Activated gamma-delta T cell treated with Interleukin-2 at 50 U/mL for 16 hours (primary cell): ENCODE measurements around the gene SARDH.

Source experiments
- DNase-seq: peaks from one replicate; pipeline ENCODE4 v3.0.0-alpha.2; 2020

Gene SARDH, protein sequence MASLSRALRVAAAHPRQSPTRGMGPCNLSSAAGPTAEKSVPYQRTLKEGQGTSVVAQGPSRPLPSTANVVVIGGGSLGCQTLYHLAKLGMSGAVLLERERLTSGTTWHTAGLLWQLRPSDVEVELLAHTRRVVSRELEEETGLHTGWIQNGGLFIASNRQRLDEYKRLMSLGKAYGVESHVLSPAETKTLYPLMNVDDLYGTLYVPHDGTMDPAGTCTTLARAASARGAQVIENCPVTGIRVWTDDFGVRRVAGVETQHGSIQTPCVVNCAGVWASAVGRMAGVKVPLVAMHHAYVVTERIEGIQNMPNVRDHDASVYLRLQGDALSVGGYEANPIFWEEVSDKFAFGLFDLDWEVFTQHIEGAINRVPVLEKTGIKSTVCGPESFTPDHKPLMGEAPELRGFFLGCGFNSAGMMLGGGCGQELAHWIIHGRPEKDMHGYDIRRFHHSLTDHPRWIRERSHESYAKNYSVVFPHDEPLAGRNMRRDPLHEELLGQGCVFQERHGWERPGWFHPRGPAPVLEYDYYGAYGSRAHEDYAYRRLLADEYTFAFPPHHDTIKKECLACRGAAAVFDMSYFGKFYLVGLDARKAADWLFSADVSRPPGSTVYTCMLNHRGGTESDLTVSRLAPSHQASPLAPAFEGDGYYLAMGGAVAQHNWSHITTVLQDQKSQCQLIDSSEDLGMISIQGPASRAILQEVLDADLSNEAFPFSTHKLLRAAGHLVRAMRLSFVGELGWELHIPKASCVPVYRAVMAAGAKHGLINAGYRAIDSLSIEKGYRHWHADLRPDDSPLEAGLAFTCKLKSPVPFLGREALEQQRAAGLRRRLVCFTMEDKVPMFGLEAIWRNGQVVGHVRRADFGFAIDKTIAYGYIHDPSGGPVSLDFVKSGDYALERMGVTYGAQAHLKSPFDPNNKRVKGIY

DNA sequence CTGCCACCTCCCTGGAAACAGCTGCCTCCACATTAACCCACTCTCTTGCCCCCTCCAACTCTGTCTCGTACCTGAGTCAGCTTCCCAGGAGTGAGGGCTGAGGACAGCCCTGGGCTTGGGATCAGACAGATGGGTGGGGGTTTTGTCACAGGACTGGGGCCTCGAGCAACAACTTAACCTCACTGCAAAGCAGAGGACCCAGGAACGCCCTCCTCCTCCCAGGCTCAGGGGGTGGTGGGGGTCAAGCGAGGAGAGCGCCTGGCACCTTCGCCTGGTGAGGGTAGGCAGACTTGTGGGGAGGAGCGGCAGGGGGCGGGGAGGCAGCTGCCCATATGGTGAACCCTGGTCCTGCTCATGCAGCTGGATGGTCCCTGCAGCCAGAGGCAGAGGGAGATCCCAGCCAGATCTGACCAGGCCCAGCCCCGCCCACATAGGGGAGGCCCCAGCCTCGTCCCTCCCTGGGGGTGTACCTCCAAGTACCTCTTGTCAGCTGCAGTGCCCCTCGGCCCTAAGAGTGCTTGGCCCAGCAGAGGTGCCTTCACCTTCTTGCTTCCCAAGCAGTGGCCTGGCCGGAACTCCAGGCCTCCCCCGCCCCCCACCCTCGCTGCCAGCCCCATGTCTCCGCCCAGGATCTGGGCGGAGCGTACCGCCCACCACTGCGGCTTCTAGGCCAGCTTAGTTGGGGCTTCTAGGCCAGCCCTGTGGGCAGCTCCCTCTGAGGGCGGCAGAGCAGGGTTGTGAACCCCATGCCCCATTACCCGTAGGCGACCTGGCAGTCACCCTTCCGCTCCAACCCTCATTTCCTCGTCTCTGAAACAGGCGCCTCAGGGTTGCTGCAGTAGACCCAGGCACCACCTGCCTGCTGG lies at the start of gene SARDH:
SARDH (minus strand) TSS at position 579 of the 866 bp plus-strand sequence. CDS start 4,179 bp downstream, outside the sequence.
- peak; percentile 37 for DNase-seq

DNA sequence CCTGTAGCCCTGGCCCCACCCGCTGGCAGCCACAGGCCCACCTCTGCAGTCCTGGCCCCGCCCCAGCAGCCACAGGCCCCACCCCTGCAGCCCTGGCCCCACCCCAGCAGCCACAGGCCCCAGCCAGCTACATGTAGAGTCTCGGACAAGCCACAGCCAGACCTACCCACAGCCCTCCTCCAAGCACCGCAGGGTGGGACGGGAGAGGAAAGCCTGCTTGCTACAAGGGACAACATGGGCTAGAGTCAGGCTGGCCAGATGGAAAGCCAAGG lies 49.5 kb upstream of the SARDH start:
- no peak for DNase-seq

DNA sequence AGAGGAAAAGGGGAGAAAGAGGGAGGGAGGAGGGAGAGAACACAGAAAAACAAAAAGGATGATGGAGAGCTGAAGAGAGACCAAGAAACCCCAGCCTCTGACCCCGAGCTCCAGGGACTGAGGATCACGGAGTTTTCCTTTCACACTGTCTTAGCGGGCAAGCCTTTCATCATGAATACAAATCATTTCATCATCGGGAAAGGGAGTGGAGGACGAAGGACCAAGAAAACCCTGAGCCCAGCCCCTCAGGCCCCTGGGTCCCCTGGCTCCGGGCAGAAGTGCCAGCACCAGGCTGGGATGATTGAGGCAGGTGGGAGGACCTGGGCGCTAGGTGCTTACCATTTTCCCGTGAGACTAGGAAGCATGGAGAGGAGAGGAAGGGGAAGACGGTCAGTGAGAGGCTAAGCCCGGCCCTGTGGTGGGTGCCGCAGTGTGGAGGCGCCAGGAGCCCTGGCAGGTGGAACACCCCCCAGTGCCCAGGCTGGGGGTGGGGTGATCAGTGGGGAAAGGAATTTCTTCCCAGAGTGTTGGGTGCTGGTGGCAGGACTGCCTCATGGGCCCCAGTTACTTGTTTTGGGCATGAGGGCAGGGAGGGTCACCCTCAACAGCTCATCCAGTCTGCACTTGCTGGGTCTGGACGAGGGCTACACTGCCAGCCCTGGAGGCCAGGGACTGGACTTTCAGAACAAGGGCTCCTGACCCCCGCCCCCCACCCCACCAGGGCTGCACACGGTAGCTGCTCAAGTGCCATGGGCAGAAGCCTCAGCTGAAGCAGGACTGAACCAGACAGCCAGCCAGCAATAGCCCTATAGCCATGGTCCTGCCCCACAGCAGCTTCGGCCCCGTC lies 49.0 kb upstream of the SARDH start:
- no peak for DNase-seq

DNA sequence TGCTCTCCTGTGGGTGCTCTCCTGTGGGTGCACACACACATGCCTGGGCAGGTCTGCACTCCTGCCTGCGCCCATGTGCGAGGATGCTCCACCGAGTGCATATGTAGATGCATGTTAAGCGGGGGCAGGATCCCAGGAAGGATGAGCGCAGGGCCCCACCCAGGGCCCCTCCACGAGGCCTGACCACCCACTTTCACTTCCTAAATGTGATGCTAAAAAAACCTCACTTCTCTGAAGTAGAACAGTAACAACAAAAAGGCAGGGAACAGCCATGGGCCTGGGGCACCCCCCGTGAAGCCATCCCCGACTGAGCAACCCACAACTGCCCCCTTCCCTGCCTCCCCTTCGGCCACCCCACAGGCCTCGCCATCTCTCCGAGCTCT lies 48.2 kb upstream of the SARDH start:
- DNase-seq, result no peak

DNA sequence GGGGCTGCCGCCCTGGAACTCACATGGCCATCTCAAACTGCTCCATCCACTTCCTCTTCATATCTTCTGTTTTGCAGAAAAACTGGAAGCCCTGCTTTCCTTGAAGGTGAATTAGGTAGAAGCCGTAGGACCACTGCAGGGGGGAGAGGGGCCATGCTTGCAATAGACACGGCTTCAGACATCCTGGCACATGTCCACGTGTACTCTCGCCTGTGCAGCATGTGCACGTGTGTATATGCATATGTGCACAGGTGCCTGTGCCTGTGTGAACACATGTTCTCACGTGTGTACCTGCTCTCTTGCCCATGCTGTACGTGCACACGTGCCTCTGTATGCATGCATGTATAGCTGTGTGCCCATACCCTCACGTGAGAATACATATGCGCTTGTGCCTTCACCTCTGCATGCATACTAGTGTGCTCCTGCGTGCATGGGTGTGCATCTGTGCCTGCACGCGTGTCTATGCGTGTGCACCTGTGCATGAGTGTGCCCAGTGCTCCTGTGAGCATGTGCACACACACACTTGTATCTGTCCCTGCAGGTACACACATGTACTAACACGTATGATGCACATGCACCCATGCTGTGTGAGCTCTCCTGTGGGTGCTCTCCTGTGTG lies 47.7 kb upstream of the SARDH start:
- DNase-seq, result no peak

DNA sequence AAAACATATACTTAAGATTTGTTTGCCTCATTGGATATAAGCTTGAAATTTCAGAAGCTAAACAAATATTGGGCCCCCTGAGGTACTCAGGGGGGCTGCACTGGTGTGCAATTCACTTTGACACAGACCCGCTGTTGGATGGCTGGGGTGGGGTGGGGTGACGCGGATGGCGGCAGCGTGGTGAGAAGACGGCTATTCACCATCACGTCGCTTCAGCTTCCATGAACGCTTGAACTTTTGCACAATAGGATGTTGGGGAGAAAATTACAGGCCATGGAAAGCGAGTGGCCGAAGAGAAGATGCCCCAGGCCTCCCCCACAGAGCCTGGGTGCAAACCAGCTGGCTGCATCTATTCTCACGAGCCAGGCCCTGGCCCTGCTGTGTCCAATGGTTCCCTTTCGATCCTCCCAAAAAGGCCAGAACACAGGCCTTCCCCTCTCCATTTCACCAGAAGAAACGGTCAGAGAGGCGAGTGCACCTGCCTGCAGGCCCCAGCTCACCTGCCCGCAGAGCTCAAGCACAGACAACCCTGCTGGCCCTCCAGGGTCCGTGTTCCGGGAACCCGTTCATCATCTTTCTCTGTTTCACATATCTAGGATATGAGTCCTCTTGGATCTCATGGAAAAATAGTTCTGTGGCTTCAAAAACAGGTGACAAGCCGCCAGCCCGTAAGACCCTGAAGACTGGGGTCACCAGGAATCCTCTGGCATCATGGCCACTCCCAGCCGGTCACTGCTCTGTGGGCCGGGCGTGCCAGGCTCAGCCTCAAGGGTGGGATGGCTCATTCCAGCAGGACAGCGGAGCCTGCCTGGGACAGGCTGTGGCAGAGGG lies 46.8 kb upstream of the SARDH start:
- no peak for DNase-seq

DNA sequence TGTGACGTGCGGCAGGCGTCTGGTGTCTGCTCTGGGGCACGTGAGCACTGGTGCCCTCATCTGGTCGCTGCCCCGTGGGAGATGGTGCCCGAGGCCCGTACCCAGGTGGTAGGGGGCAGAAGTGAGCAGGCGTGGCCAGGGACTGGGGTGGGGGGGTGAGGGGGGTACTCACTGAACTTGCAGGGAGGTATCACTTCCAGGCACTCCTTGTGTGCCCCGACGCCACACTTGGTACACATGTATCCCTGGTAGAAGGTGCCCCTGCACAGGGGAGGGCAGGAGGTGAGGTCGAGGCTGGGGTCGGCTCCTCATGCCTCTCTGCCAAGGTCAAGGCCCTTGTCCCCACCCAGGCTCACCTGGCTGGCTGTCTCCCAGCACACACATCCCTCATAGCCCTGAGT lies 45.2 kb upstream of the SARDH start:
- no peak for DNase-seq

DNA sequence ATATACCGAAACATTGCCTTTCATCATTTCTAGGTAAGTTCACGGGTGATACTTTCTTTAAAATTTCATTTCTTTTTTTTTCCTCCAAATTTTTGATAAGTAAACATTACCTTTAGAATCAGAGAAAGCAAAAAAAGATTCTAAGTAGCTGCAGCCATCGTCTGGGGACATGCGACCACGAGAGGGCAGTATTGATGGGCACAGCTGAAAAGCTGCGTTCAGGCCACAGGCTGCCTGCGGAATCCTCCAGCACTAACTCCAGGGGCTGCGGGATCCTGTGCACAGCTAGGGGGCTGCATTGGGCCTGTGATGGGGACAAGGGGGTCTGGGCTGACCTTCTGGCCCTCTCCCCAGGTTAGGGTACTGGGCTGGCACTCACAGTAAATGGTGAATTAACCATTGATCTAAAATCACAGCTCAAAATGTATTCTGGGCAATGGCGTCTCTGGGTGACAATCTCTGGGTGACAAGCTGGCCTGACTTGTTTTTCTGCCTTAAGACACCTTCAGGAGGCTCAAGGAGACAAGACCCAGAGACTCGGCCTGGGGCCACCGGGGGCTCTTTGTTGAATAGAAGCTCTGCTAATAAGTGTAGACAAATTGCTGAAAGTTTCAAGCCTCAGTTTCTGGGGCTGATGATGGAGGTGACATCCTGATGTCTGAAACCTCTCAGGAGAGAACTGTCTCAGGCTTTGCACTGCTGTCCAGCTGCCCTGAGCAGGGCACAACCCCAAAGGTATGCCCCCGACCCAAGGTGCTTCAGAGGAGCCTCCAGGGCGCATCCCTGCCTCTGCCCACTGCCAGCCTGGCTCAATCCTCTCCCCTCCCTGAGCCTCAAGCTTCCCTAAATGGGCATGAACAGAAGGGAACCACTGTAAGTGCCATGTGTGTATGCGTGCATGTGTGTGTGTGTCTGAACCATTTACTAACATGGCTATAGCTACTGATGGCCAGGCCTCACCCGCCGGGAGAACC lies 44.3 kb upstream of the SARDH start:
- DNase-seq, result peak; percentile 59

DNA sequence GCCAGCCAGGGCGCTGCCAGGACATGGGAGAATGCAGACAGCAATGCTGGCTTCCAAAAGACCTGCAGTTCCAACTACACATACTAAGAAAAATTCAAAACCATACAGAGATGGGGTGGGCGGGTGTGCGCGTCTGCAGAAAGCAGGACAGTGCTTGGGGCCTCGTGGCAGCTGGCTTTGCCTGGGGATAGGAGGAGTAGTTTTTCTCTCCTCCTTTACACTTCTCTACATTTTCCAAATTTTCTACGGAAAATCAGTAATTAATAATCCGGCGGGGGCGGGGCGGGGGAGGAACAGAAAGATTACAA lies 43.6 kb upstream of the SARDH start:
- no peak for DNase-seq

DNA sequence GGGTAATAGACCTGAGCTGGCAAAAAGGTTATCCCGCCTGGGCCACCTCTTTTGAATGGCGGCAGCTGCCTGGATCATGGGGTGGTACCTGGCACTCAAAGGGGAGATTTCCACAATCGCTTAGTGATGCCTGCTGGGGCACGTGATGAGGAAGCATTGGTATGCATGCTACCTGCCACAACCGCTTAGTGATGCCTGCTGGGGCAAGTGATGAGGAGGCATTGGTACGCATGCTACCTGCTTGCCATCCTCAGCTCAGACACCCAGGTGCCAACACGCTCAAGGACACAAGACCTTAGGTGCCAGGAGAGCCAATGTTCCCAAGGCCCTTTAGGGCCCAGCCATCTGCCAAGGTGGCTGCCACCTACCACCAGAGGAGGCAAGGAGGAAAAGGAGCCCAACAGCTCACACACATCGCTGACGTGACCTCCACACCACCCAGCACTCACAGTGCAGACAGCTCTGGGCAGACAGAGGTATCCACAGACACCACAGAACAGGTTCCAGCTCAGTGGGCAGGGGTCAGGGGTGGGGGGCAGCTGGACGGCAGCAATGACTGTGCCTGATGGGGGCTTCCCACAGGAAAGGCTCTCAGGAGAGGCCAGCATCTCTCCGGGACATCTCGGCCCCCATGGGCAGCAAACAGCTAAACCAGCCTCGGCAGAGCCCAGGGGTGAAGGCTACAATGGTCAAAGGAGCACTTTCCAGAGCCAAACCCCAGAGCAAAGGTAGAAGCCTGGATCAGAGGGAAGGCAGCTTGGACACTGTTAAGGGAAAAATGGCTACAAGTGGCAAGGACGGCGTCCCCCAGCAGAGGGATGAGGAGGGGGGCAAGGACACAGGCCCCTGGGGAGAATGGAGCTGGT lies 43.0 kb upstream of the SARDH start:
- no peak for DNase-seq

DNA sequence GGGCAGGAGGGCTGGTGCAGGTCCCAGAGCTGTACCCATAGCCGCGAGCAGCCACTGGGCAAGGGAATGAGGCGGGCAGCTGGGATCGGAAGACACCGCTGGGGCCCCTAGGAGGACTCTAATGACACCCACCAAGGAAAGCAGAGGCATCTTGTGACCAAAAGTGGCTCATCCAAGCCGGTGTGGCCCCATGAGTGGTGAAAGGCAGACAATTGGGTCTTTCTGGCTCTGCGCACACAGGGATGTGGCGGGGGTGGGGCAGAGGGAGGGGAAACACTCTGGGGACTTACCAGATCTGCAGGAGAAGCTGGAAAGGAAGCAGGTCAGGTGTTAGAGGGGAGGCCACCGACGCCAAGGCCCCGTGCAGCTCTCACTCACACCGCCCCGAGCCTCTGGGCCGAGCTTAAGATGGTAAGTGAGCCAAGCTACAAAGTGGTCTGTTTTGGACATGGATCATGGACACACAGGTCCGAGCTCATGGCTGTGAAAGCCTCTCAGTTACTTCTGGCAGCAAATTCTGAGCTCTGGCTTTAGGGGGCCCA lies 42.3 kb upstream of the SARDH start:
- DNase-seq, result no peak

DNA sequence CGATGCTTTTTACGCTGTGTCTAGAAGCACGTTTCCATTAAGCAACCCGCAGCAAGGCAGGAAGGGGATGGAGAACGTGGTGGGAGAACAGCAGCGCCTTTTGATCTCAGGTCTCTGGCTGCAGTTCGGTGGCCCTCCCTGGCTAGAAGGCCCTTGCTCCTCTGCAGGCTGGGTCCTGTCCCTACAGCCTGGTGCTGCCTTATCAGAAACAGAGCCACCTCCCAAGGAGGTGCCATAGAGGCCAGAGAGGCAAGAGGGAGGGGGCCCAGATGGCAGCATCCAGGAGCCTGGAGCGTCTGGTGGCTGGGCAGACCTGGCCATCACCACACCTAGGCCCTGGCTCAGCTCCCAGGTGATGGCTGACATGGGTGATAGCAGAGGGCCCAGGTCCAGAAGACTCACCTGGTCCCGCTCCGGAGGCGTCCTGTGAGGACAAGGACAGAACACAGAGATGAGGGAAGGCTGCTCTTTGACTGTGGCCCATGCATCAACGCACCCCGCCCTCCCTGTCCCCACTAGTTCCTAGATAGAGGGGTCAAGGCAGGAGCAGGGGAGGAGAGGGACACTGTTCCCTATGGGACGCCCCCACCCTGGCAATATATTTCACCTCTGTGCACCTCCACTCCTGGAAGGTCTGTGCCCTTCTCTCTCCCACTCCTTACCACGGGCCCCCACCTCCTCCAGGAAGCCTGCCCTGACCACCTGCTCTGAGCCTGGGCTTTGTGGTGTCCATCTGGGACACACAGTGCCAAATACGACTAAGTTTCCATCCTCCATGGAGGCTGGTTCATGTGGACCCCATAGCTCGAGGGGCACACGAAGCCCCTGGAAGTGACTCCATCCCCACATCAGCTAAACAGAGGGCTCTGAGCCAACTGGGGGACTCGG lies 41.6 kb upstream of the SARDH start:
- no peak for DNase-seq

DNA sequence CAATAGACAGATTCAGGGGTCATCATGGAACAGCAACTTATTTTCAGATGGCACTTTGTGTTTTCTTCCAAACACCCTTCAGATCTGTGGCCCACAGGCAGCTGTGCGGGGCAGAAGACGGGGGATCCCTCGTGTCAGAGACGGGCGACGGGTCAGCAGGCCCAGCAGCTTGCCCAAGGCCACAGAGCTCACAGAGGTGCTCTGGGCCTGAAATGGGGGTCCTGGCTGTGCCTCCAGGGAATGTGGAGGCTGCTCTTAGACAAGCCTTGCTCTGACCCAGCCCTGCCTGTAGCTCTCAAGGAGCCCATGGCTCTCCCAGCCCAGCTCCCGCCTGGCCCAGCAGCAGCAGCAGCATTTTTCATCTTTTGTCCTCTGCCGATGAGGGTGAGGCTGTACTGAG lies 40.9 kb upstream of the SARDH start:
- DNase-seq, result no peak

DNA sequence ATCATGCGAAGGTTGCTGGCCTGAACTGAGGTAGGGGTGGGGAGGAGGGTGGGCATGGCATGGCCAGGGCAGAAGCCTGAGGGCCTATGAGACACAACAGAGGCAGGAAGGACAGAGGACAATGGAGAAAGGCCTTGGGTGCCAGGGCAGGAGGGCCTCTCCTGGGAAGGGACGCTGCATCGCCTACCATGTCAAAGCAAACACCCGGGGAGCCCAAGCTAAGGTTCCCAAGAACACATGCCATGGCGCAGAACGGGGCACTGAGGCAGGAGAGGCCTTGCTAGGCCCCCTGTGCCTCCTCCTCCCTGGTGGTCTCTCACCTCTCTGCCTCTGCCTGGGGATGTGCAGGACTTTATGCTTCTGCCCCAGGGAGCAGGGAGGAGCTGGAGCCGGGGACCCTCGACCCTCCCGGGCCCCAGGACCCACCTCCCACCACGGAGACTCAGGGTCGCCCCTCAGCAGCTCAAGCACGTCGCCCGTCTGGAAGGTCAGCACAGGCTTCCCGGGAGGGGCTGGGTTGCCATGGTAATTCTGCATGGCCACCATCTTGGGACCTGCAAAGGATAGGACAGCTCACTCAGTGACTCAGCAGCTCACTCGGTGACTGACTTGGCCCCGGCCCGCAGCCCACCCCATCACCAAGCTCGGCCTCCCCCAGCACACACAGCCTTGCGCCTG lies 40.3 kb upstream of the SARDH start:
- DNase-seq, result no peak

DNA sequence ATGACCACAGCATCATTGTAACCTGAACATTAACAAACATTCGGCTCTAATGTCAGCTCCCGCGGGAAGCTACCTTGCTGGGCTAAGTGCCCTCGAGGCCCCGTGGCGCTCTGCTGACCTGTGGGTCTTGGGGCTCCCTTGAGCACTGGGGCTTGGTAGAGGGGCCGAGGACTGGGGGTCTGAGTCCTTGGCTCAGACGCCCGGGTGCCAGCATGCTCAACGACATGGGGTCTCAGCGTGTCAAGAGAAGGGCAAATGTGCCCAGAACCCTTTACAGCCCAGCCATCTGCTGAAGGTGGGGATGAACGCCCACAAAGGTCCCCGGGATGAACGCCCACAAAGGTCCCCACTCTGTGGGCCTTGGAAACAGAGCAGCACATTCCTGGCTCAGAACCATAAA lies 39.7 kb upstream of the SARDH start:
- no peak for DNase-seq

DNA sequence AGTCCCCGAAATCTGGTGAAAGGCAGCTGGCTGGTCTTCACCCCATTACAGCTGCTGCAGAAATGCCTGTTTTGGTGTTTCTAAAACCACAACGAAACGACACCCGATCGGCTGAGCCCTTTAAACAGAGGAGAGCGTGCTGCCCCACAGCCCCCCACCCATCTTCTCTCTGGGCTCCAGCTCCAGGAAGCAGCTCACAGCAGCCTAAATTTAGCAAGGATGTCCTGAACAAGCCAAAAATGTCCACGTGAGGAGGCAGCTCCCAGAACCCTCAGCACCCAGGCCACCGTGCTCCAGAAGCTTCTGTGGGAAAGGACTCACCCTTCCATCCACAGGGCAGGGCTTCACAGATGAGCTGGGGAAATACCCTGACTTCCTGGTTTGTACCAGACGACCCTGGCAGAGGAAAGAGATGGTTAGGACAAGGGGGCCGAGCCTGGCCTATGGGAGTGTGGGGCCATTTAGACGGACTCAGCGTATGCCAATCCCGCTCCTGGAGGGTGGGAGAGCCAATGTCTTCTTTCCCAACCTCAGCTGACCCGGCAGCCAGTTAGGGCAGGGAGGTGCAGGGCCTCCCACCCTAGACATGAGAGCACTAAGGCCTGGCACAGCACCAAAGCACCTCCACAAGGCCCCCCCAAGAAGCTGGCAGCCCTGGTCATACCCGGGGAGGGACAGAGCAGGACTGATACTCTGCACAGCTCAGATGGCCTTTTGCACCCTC lies 39.1 kb upstream of the SARDH start:
- no peak for DNase-seq
